ENCODE results near the gene ST14. TPM values are rescaled to one million over a fixed set of nuclear protein-coding genes. Genes with fewer than 3 reads are reported as not detected.
"Not testable (repeated sequence)": the region's sequence is repeated elsewhere in the genome, so short reads cannot be mapped to it uniquely, and the experiment has no call there.

The ST14 gene
- total and polyA plus RNA-seq, 12 donors = 0.30 to 5.7 (median 0.67) TPM

DNA sequence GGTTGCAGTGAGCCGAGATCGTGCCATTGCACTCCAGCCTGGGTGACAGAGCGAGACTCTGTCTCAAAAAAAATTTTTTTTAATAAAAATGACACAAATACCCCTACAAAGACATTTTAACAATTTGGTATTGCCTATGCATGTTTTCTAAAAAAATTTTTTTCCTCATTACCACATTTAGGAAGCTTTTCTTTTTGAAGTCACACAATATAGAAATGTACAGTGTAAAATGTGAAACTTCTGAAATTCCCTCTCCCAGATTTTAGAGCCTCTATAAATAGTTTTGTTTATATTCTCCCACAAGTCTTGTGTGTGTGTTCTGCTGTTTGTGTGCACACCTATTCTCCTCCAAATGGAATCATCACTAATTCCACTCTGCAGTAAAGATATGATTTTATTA lies 7.6 kb downstream of the ST14 start:
- H3K36me3 ChIP-seq = no peaks in the 10 kb centered on the region
- peaks cover 0 to 47% (median 4%) of the 10 kb centered on the region in 9 donors for H3K4me1 ChIP-seq
- ATAC-seq (no peak), DNase-seq (no peak)
- TF ChIP-seq, protein P1, sequence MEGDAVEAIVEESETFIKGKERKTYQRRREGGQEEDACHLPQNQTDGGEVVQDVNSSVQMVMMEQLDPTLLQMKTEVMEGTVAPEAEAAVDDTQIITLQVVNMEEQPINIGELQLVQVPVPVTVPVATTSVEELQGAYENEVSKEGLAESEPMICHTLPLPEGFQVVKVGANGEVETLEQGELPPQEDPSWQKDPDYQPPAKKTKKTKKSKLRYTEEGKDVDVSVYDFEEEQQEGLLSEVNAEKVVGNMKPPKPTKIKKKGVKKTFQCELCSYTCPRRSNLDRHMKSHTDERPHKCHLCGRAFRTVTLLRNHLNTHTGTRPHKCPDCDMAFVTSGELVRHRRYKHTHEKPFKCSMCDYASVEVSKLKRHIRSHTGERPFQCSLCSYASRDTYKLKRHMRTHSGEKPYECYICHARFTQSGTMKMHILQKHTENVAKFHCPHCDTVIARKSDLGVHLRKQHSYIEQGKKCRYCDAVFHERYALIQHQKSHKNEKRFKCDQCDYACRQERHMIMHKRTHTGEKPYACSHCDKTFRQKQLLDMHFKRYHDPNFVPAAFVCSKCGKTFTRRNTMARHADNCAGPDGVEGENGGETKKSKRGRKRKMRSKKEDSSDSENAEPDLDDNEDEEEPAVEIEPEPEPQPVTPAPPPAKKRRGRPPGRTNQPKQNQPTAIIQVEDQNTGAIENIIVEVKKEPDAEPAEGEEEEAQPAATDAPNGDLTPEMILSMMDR (IDR thresholded peaks at IDR 0.05) = no peak
- intact Hi-C loops (cut with DNase I) = no loop called here
- H3K9me3 ChIP-seq = no peaks in the 10 kb centered on the region
- no peak overlapping the region for H3K4me3 ChIP-seq
- H3K27me3 ChIP-seq = peaks cover 0 to 18% (median under 1%) of the 10 kb centered on the region in 7 donors
- WGBS, 2 donors = 95 to 98% methylated on average over 3 of the region's 3 CpGs
- no peak overlapping the region for H3K27ac ChIP-seq

- TF ChIP-seq, protein P1 (IDR thresholded peaks at IDR 0.05) = no peak
- Histone ChIP-seq H3K4me1 (peaks cover 0 to 37% (median 4%) of the 10 kb centered on the region in 9 donors), H3K4me3 (no peak overlapping the region), H3K27ac (no peak overlapping the region), H3K27me3 (peaks cover 0 to 10% (median 0%) of the 10 kb centered on the region in 7 donors), H3K36me3 (no peaks in the 10 kb centered on the region), H3K9me3 (no peaks in the 10 kb centered on the region)
- intact Hi-C loops (cut with DNase I) = no loop called here
- ATAC-seq (no peak), DNase-seq (no peak)
- WGBS, 2 donors = 91 to 94% methylated on average over 7 of the region's 7 CpGs
Measured at GRCh38 chr11:130168105-130168504, 8.5 kb downstream of the ST14 start.

GRCh38 chr11:130170345-130170744 lies 10.8 kb downstream of the ST14 start:
- no peak for ATAC-seq
- intact Hi-C loops (cut with DNase I) = no loop called here

DNA sequence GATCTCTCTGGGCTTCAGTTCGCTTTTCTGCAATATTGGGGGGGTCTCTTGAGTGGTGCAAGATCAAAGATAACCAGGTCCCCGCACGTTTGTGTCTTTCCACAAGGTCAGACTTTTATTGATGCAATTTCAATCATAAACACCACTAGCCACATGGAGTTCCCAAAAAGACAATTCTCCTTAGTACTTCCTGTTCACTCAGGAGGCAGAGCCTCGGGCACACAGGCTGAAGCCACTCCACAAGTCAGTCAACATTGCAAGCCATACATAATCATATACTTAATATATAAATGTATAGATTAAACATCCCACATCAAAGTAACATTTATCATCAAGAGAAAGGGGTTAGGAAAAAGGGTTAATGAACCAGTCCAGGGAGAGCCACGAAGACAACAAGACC lies 12.0 kb downstream of the ST14 start:
- Histone ChIP-seq H3K27ac (no peak overlapping the region), H3K4me1 (peaks cover 0 to 10% (median 0%) of the 10 kb centered on the region in 9 donors), H3K27me3 (peaks cover 0 to 4% (median 0%) of the 10 kb centered on the region in 7 donors), H3K36me3 (no peaks in the 10 kb centered on the region), H3K4me3 (no peak overlapping the region), H3K9me3 (peaks cover 0 to 22% (median 3%) of the 10 kb centered on the region in 11 donors)
- WGBS, 2 donors = 53 to 61% methylated on average over 5 of the region's 5 CpGs
- ATAC-seq (no peak), DNase-seq (no peak)
- TF ChIP-seq, protein P1 (IDR thresholded peaks at IDR 0.05) = no peak
- intact Hi-C loops (cut with DNase I) = no loop called here

More at GRCh38 chr11:130170345-130170744, 10.8 kb downstream of the ST14 start:
- TF ChIP-seq, protein P1 (IDR thresholded peaks at IDR 0.05) = no peak
- 80 to 83% methylated on average over 8 of the region's 8 CpGs for WGBS, 2 donors
- no peak for DNase-seq
- H3K4me3 ChIP-seq = no peak overlapping the region
- no peak overlapping the region for H3K27ac ChIP-seq
- H3K36me3 ChIP-seq = no peaks in the 10 kb centered on the region
- H3K4me1 ChIP-seq = peaks cover 0 to 22% (median 0%) of the 10 kb centered on the region in 9 donors
- peaks cover 0 to 4% (median 0%) of the 10 kb centered on the region in 7 donors for H3K27me3 ChIP-seq
- peaks cover 0 to 12% (median 3%) of the 10 kb centered on the region in 11 donors for H3K9me3 ChIP-seq

GRCh38 chr11:130172001-130172400 lies 12.4 kb downstream of the ST14 start:
- H3K4me1 ChIP-seq; DNase-seq; H3K27me3 ChIP-seq; H3K4me3 ChIP-seq; H3K36me3 ChIP-seq; H3K27ac ChIP-seq; ATAC-seq; intact Hi-C loops (cut with DNase I): not testable (repeated sequence)
- H3K9me3 ChIP-seq = peaks cover 0 to 22% (median 3%) of the 10 kb centered on the region in 11 donors
- 62 to 79% methylated on average over 3 of the region's 3 CpGs for WGBS, 2 donors

All from heart right ventricle (tissue), 16 donors.